Bronchial epithelial cell (primary cell): ENCODE measurements around the gene CACHD1. TPM values are rescaled to one million over a fixed set of nuclear protein-coding genes. Genes with fewer than 3 reads are reported as not detected.

Experiments used
- DNase-seq: peaks from one replicate; pipeline ENCODE4 v3.0.0-alpha.2; 2010; ENCODE audit warnings: low read depth
- FAIRE-seq: peaks from 2 replicates; lab custom pipeline; 2011; peaks lifted over from hg19 to GRCh38; lab: Jason Lieb, UNC
- H3K27me3 ChIP-seq: 2 replicates; pipeline ENCODE4 v1.5.1; 2011; ENCODE audit warnings: low read length; ENCODE audit not compliant: control insufficient read depth, insufficient read depth
- H3K36me3 ChIP-seq: 2 replicates; pipeline ENCODE4 v1.5.1; 2011; ENCODE audit warnings: low read length; ENCODE audit not compliant: control insufficient read depth, insufficient read depth
- H3K4me3 ChIP-seq: 2 replicates; pipeline ENCODE4 v1.5.1; 2011; ENCODE audit warnings: mild to moderate bottlenecking, low read depth, low read length, control low read depth
- CTCF ChIP-seq: IDR thresholded peaks from 2 replicates; pipeline ENCODE4 v1.5.1; 2011; ENCODE audit warnings: mild to moderate bottlenecking, moderate library complexity, low read length, control low read depth, inconsistent platforms; ENCODE audit not compliant: insufficient read depth, severe bottlenecking
- total RNA-seq: library from RNA; depleted of rRNA; stranded (reverse); fragments of >200 nt; gene quantifications from 2 replicates; pipeline ENCODE4 v1.2.1, GENCODE V29; 2014

The CACHD1 gene
- total RNA-seq, 1 donor from 2014 or later: 1.8 TPM

- no peaks in the 10 kb centered on the region for H3K27me3 ChIP-seq
- DNase-seq: no peak
- no peaks in the 10 kb centered on the region for H3K36me3 ChIP-seq
- TF ChIP-seq CTCF: no peak
- no peak overlapping the region for H3K4me3 ChIP-seq
- no peak for FAIRE-seq
These were observed 207.6 kb downstream of the CACHD1 start for GRCh38 chr1:64677532-64677931.

- no peak for TF ChIP-seq CTCF
- no peaks in the 10 kb centered on the region for H3K36me3 ChIP-seq
- H3K27me3 ChIP-seq: no peaks in the 10 kb centered on the region
- FAIRE-seq (no peak), DNase-seq (no peak)
- no peak overlapping the region for H3K4me3 ChIP-seq
These were observed 208.4 kb downstream of the CACHD1 start for GRCh38 chr1:64678366-64678765.

GRCh38 chr1:64679177-64679576 lies 209.2 kb downstream of the CACHD1 start:
- peak; percentile 28 for FAIRE-seq
- Histone ChIP-seq H3K27me3 (no peaks in the 10 kb centered on the region), H3K4me3 (no peak overlapping the region), H3K36me3 (no peaks in the 10 kb centered on the region)
- DNase-seq: no peak
- TF ChIP-seq CTCF: no peak

GRCh38 chr1:64680599-64680998 lies 210.7 kb downstream of the CACHD1 start:
- no peaks in the 10 kb centered on the region for H3K36me3 ChIP-seq
- no peak for TF ChIP-seq CTCF
- DNase-seq: no peak
- no peak for FAIRE-seq
- no peak overlapping the region for H3K4me3 ChIP-seq
- H3K27me3 ChIP-seq: no peaks in the 10 kb centered on the region

- Histone ChIP-seq H3K36me3 (no peaks in the 10 kb centered on the region), H3K4me3 (no peak overlapping the region), H3K27me3 (no peaks in the 10 kb centered on the region)
- DNase-seq: no peak
- FAIRE-seq: no peak
- TF ChIP-seq CTCF: no peak
These were observed 211.1 kb downstream of the CACHD1 start for GRCh38 chr1:64681043-64681442.

GRCh38 chr1:64683419-64683818 lies 213.5 kb downstream of the CACHD1 start:
- no peaks in the 10 kb centered on the region for H3K36me3 ChIP-seq
- no peak overlapping the region for H3K4me3 ChIP-seq
- no peaks in the 10 kb centered on the region for H3K27me3 ChIP-seq
- no peak for FAIRE-seq
- TF ChIP-seq CTCF: no peak
- no peak for DNase-seq
